ENCODE data around the gene MTUS2. TPM values are rescaled to one million over a fixed set of nuclear protein-coding genes. Genes with fewer than 3 reads are reported as not detected.

The MTUS2 gene
- total RNA-seq, 1 experiment from 2014 or later: 0.35 TPM

DNA sequence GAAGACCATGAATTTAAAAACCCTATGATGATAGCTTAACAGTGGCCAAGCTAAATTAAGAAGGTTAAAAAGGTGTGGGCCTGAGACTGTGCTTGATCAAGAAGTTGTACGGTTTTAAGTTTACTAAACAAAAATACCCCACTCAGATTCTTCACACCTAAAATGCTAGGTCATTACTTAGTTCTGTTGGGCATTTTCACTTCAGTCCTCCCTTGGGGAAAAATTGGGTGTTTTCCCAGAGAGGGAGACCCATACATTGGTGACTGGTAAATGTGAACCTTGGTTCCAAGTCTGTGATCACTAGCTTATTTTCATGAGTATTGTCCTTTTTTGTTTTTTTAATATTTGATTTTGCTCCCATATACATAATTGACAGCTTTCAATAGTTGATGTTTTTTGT lies 44.4 kb downstream of the MTUS2 start:
- H3K14ac ChIP-seq (ENCODE audit: insufficient read depth, low read length): no peak overlapping the region
- no peak overlapping the region for H2BK5ac ChIP-seq (ENCODE audit: insufficient read length, low read length)
- H3K4ac ChIP-seq (ENCODE audit: low read depth, low read length): no peak overlapping the region
- no peak overlapping the region for H4K5ac ChIP-seq (ENCODE audit: insufficient read length, low read depth, low read length)
- WGBS (ENCODE audit: extremely low coverage, insufficient read length, low lambda C conversion rate): no CpG with 5 or more reads among the region's 1 CpG
- H2BK12ac ChIP-seq (ENCODE audit: insufficient read length, low read depth, low read length): no peak overlapping the region
- Mint-ChIP-seq H3K4me3 (no peak overlapping the region), H3K9me3 (no peaks in the 10 kb centered on the region; a peak in 1 of 5 replicates), H3K36me3 (ENCODE audit: insufficient read depth in 1 of 3, low read depth in 3 of 3) (no peaks in the 10 kb centered on the region), H3K4me1 (peaks cover 5% of the 10 kb centered on the region in 2 experiments; a peak in 1 of 4 replicates), H3K27ac (no peak overlapping the region), H3K27me3 (ENCODE audit: low read depth) (no peaks in the 10 kb centered on the region)
- no peak overlapping the region for H3K4me2 ChIP-seq (ENCODE audit: insufficient read depth, insufficient read length, low read length)
- H4K91ac ChIP-seq (ENCODE audit: insufficient read length, low read depth, low read length): no peak overlapping the region
- TF ChIP-seq, protein P1, sequence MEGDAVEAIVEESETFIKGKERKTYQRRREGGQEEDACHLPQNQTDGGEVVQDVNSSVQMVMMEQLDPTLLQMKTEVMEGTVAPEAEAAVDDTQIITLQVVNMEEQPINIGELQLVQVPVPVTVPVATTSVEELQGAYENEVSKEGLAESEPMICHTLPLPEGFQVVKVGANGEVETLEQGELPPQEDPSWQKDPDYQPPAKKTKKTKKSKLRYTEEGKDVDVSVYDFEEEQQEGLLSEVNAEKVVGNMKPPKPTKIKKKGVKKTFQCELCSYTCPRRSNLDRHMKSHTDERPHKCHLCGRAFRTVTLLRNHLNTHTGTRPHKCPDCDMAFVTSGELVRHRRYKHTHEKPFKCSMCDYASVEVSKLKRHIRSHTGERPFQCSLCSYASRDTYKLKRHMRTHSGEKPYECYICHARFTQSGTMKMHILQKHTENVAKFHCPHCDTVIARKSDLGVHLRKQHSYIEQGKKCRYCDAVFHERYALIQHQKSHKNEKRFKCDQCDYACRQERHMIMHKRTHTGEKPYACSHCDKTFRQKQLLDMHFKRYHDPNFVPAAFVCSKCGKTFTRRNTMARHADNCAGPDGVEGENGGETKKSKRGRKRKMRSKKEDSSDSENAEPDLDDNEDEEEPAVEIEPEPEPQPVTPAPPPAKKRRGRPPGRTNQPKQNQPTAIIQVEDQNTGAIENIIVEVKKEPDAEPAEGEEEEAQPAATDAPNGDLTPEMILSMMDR (conservative IDR thresholded peaks at IDR 0.05): no peak
- H3T11ph ChIP-seq (ENCODE audit: low read length): no peak overlapping the region
- H3K9ac ChIP-seq (ENCODE audit: extremely low read depth, insufficient read length, low read length): no peak overlapping the region
- H3K23me2 ChIP-seq (ENCODE audit: insufficient read length, low read depth, low read length, poor library complexity, severe bottlenecking): no peaks in the 10 kb centered on the region
- H3K27me3 ChIP-seq (ENCODE audit: insufficient read depth, low read length): no peaks in the 10 kb centered on the region
- no peak overlapping the region for H2BK20ac ChIP-seq (ENCODE audit: low read depth, low read length, poor library complexity, severe bottlenecking)
- H2BK120ac ChIP-seq (ENCODE audit: low read depth, low read length, poor library complexity, severe bottlenecking): no peak overlapping the region
- H3K9me3 ChIP-seq (ENCODE audit: control insufficient read depth, low read depth, low read length): no peaks in the 10 kb centered on the region
- no peak overlapping the region for H2BK15ac ChIP-seq (ENCODE audit: low read depth, low read length)
- no peak overlapping the region for H3K27ac ChIP-seq (ENCODE audit: insufficient read length, low read depth, low read length)
- H2AFZ ChIP-seq (ENCODE audit: low read length): no peak overlapping the region
- no peak overlapping the region for H3K18ac ChIP-seq (ENCODE audit: insufficient read length, low read depth, low read length)
- DNase-seq: no peak
- H3K56ac ChIP-seq (ENCODE audit: insufficient read length, low read depth, low read length): no peak overlapping the region
- no peaks in the 10 kb centered on the region for H3K79me2 ChIP-seq (ENCODE audit: insufficient read depth, low read length)
- H4K8ac ChIP-seq (replicated peaks; ENCODE audit: insufficient read length, low read depth, low read length): no peak overlapping the region
- H2AK5ac ChIP-seq (ENCODE audit: insufficient read length, low read length): no peak overlapping the region
- H3K23ac ChIP-seq (ENCODE audit: insufficient read length, low read depth, low read length): no peak overlapping the region
- H4K20me1 ChIP-seq (ENCODE audit: control insufficient read depth, insufficient read depth, insufficient read length): no peaks in the 10 kb centered on the region
- no peaks in the 10 kb centered on the region for H3K4me1 ChIP-seq (ENCODE audit: insufficient read depth, low read length)
- no peaks in the 10 kb centered on the region for H3K79me1 ChIP-seq (ENCODE audit: insufficient read depth, low read depth, low read length, poor library complexity, severe bottlenecking)

Measured in H9 (cell line).